IMR-90 (cell line): Measurements from ENCODE around the gene SLC46A3.

ENCODE experiments used
- CEBPB ChIP-seq: IDR thresholded peaks from 2 replicates; pipeline ENCODE4 v1.6.1; 2012; ENCODE audit warnings: low read depth, low read length, improper control_type of control experiment
- POLR2A ChIP-seq: IDR thresholded peaks from 2 replicates; pipeline ENCODE4 v1.6.1; 2012; ENCODE audit warnings: mild to moderate bottlenecking, low read depth, low read length
- TF ChIP-seq, protein P1 (sequence below): conservative IDR thresholded peaks from 2 replicates; pipeline ENCODE4 v1.5.1; 2012; ENCODE audit warnings: mild to moderate bottlenecking, low read depth, low read length, improper control_type of control experiment

DNA sequence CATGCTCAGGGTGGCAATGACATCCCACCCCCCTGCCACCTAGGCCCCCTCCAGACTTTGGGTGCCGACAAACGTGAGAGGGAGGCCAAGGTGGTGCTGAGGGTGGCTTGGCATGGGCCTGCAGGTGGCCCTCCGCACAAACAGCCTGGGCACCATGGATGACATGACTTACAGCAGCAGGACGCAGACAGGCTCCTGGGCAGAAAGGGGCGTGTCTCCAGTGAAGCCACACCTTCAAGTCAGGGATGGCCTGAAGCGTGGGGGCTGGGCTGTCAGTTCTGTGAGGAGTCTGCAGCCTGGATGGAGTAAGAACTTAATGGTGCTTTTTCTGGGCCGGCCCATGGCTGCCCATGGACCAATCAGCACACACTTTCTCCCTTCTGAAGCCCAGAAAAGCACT lies 34.5 kb downstream of the SLC46A3 start:
- TF ChIP-seq, protein P1, sequence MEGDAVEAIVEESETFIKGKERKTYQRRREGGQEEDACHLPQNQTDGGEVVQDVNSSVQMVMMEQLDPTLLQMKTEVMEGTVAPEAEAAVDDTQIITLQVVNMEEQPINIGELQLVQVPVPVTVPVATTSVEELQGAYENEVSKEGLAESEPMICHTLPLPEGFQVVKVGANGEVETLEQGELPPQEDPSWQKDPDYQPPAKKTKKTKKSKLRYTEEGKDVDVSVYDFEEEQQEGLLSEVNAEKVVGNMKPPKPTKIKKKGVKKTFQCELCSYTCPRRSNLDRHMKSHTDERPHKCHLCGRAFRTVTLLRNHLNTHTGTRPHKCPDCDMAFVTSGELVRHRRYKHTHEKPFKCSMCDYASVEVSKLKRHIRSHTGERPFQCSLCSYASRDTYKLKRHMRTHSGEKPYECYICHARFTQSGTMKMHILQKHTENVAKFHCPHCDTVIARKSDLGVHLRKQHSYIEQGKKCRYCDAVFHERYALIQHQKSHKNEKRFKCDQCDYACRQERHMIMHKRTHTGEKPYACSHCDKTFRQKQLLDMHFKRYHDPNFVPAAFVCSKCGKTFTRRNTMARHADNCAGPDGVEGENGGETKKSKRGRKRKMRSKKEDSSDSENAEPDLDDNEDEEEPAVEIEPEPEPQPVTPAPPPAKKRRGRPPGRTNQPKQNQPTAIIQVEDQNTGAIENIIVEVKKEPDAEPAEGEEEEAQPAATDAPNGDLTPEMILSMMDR: no peak
- TF ChIP-seq CEBPB: no peak
- no peak for TF ChIP-seq POLR2A
